HG02642 (cell line): Measurements from ENCODE around the gene THSD4.

Experiments
- ATAC-seq: cut with Tn5 transposase; IDR thresholded peaks from one replicate; pipeline ENCODE4 v1.9.1; 2021; ENCODE audit warnings: mild to moderate bottlenecking; ENCODE audit not compliant: unreplicated experiment, poor library complexity

THSD4 gene

DNA sequence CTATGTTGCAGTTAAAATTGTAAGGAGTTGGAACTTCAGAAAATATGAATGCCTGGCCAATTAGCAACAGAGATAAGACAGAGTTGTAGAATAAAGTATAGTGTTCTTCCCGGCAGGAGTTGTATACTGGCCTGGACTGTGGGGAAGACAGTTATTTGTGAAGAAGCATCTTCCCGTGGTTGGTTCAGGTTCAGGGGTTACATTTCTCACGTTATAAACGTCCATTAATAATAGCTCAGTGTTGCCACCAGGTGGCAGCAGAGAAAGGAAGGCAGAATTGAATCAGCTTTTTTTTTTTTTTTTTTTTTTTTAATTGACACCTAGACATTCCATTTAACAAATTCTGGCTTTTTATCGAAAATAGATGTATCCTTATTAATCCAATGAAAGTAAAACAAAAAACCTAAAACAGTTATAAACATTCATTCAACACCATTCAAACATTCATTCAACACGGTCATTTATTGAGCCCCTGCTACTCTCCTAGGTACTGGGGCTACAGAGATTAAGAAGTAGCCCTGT is 628.7 kb downstream of the THSD4 start:
- ATAC-seq: no peak

DNA sequence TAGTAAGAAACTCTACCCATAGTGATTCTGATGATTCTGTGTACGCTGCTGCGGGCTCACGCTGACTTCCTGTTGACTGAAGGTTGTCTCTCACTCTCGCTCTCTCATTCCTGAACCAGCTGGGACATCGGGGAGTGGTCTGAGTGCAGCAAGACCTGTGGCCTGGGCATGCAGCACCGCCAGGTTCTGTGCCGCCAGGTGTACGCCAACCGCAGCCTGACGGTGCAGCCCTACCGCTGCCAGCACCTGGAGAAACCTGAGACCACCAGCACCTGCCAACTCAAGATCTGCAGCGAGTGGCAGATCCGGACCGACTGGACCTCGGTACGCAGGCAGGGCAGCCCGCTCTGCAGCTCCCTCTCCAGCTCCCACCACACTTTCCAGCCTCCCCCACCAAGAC is 631.4 kb downstream of the THSD4 start:
- no peak for ATAC-seq

DNA sequence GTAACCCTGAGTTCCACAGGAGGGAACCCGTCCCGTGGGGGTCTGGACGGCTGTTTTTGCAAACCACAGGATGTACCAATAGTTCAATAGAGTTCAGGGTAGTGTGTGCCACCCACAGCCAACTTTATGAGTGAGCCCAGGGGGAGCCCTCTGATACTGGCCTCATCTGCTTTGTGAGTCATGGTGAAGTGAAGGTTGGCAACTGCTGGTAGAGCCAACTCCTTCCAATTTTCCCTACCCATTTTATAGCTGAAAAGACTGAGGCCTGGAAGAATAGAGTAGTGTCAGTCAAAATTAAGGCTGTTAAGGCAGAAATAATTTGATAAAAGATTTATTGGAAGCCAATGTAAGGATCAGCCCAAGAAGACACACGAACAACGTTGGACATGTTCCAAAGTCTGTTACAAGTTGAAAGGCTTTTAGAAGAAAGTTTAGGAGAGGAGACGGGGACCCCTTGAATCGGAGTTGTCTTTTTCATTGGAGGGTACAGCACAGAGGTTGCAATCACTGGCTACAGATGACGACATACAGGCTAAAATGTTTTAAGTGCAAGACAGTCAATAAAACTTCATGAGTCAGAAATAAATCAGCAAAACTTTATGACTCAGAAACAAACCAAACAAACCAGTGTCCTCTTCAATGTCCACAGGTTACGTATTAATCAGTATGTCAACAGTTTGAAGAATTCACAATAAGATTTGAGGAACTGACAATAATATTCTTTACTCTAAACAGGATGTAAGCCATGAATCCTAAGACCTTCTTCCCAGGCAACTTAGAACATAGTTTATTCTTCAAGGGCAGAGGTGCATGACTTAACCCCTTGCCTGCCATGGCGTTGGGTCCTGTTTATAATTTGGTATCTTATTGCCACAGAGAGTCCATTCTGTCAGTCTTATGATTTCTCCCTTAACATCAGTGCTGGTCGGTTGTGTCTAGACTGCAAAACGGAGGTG is 632.1 kb downstream of the THSD4 start:
- ATAC-seq: no peak

DNA sequence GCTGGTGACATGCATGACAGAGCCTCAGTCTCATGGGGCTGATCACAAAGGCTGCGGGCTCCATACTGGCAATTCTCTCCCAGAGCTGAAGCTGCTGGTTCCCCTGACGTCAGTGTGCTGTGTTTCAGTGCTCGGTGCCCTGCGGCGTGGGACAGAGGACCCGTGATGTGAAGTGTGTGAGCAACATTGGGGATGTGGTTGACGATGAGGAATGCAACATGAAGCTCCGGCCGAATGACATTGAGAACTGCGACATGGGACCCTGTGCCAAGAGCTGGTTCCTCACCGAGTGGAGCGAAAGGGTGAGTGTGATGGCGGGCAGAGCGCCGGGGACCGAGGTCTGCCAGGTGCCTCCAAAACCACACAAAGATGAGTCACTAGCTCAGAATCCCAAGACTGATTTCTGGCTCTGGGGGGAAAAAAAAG is 633.0 kb downstream of the THSD4 start:
- no peak for ATAC-seq

DNA sequence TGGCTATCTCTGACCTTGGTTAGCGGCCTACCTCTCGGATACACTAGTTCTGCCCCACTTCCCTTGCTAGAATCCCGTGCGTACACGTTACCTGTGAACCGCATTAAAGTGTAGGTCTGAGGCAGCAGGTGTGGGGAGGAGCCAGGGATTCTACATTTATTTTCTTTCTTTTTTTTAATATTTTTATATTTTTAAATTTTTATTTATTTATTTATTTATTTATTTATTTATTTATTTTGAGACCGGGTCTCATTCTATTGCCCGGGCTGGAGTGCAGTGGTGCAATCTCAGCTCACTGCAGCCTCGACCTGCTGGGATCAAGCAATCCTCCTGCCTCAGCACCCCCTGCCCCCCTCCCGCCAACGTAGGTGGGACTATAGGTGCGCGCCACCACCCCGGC is 634.2 kb downstream of the THSD4 start:
- no peak for ATAC-seq

DNA sequence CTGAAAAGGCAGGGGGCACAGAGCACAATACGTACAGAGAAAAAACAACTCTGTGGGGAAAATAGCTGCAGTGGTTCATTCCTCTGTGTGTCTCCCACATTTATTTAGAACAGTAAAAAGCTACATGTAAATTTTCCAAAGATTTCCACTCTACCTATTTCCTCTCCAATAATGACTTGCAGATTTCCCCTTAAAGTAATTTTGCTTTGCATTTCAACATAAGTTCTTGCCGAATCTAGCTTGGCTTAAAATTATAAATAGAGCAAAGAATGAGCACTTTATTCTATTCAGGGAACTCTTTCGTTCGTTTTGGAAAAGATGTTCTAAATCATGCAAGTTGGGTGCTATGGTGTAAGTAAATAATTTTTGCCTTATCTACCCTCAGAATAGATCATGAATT is 636.9 kb downstream of the THSD4 start:
- ATAC-seq: no peak

DNA sequence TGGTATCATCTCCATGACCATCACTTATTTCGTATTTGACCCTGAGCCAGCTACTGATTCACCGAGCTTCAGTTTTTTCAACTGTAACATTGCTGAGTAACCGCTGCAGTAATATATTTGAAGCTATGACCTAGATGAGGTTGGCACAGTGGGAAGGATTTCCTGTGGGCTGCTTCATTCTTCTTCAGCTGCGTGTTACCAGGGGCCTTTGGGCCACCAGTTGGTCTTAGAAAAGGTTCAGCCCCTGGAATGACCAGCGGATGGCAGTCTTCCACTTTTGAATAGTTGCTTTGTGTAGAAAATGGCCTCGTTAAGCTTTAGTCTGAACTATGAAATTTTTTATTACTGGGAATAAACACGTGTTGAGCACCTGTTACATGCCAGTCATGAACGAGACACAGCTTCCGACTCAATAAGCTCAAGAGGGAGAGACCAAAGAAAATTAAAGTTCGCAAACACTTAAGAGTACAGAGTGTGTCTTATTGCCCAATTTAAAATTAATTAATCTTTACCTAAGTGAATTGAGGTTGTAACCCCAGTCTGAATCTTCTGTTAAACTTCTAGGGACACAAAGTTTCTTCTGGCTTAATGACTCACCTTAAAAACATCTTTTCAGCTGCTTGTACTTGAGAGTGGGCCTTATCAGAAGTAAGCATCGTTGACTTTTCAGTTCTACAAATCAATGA is 637.5 kb downstream of the THSD4 start:
- ATAC-seq: no peak

DNA sequence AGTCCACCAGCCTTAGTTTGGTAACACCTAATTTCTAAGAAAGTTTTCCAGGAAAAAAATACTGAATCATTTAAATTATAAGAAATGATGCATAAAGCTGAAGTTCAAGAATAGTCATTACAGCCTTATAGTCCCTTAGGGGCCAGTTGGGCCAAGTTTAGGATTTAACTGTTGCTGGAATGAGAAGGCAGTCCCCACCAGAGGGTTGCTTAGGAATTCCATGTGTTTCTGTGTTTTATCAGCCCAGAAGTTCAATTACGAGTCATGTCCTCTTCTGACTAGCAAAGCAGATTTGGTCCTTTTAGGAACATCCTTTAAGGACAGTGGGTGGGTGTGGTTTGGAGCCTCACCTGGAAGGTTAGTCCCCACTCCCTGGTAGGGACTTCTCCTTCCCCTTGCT is 638.1 kb downstream of the THSD4 start:
- no peak for ATAC-seq

DNA sequence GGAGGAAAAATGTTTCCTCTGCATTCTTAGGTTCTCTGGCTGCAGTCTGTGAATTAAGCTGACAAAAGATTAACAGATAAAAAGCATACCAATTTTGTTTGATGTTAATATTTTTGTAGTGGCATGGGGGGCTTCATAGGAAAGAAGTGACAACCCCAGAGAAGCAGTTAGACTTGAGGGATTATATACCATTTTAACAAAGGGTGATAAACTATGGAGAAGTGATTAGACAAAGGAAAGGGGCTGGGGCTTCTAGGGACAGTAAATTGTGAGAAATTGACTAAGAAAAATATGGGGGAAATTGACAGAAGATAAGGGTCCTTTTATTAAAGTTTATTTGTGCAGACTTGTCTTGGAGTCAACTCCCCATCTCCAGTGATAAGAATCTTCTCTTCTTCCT is 639.4 kb downstream of the THSD4 start:
- ATAC-seq: no peak

DNA sequence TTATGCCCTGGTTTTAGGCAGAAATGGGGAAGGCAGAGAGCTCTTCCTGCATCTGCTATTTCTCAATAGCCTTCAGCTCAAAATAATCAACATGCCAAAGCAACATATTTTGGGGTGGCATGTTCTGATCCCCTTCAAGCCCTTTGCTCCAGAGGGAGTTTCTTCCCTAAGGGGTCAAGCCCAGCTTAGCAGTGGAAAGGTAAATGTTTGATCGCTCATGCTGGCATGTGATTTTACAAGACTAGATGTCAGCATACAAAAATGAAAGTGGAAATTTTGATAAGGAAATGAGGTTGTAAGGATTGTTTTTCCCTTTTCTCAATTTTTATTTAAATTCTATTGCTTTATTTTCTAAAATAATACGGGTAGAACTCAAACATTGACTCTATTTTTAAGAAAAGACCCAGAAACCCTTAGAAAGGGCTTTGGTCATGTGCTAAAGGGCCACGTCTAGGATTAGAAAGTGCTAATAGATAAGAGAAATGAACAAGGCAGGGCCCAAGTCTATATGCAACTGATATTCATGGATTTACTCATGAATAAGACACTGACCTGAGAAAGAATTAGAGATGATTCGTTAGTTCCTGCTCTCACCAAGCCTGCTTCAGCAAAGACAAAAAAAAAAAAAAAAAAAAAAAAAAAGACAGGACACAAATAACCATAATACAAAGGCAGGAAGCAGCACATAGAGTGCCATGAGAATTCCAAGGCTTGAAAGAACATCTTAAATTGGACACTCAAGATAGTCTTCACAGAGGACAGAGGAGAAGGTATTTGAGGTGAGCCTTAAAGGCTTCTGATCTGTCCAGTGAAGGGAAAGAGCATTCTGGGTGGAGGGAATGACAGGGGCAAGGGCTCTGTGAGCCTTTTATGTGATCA is 640.1 kb downstream of the THSD4 start:
- no peak for ATAC-seq

DNA sequence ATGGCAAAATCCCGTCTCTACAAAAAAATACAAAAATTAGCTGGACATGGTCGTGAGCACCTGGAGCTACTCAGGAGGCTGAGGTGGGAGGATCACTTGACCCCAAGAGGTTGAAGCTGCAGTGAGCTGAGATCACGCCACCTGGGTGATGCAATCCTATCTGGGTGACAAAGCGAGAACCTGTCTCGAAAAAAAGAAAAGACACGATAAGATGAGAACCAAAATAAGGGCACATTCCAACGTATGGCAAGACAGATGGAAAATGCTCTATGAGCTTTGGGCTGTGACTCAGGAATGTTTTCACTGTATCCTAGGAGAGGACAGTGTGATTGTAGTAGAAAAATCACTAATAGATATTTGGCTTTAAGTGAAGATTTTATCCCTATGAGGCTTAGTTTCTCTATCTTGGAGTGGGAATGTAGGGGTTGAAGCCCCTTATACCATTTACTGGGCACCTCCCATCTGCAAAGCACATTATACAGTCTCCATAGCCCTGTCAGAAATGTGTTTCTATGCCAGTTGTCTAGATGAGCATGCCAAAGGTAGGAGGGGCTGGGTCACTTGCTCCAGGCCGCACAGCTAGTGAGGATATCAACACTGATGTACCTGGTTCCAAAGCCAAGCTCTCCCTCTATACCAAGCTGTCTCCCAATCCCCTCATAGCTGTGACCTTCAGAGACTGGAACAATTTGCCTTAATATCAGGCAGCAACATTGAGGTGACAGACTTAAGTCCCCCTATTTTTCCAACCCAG is 641.5 kb downstream of the THSD4 start:
- ATAC-seq: no peak

DNA sequence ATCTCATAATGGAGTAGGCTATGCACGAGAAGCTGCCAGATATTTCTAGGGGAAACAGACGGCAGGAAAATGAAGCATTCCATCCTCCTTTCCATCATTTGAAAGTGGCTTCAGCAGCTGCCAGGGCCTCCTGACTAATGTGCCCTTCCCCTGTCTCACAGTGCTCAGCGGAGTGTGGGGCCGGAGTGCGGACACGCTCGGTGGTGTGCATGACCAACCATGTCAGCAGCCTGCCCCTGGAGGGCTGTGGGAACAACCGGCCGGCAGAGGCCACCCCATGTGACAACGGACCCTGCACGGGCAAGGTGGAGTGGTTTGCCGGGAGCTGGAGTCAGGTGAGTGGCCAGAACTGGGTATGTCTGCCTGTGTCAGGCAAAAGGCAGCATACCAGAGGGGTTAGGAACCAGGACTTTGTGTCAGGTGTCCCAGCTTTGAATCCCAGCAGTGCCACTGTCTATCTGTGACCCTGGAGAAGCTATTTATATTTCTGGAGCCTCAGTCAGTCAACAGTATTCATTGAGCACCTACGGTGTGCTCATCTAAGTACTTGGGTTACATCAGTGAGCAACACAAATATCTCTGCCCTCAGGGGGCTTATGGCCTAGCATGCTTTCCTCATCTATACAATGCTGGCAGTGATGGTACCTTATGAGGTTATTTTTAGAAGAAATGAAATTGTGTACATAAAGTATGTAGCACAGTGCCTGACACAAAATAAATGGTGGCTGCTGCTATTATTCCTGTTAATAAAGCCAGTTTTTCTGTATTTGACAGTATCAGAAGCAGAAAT is 642.7 kb downstream of the THSD4 start:
- no peak for ATAC-seq

DNA sequence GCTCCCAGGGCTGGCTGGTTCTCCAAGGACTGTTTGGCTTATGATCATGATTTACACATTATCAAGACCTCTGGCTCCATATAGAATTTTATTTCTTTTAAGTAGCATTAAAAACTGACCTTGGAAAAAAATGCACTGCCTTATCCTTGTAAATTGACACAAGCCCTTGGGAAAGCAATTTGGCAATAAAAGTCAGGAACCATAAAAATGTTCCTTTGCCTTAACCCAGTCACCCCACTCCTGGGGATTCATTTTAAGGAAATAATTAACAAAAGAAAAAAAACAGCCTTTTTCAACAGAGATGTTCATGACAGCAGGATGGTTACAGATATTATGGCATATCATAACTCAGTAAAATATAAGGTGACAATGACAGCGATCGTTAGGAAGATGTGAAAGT is 643.4 kb downstream of the THSD4 start:
- ATAC-seq: no peak

DNA sequence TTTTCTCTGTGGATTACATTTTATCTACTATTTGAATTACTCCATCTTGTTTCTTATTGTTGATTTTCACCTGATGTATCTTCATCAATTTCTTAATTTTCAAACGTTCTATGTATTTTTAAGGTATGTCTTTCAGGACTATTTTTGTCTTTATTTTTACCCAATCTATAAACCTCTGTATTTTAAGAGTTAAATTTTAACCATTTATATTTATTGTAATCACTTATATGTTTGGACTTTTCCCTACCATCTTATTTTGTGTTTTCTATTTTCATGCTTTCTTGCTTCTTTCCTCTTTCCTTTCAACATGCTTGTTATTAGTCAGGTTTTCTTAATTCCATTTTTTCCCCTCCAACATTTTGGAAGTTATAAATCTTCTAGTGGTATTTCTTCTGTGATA is 645.6 kb downstream of the THSD4 start:
- ATAC-seq: no peak

DNA sequence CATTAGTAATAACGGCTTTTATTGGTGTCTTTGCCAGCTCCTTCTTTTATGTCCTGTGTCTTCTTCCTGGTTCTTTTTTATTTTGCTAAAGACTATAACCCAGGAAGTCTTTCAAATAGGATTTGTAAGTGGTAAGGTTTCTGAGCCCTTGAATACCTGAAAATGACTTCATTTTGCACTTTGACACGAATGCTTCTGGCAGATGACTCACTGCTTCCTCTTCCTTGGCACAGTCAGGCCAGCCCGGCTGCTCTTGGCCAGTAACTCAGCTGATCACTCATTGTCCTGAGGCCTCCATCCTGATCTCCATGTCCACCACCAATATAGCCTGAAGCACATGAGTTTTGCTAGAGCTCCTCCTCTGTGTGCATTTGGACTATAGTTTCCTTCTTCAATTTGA is 646.4 kb downstream of the THSD4 start:
- no peak for ATAC-seq

DNA sequence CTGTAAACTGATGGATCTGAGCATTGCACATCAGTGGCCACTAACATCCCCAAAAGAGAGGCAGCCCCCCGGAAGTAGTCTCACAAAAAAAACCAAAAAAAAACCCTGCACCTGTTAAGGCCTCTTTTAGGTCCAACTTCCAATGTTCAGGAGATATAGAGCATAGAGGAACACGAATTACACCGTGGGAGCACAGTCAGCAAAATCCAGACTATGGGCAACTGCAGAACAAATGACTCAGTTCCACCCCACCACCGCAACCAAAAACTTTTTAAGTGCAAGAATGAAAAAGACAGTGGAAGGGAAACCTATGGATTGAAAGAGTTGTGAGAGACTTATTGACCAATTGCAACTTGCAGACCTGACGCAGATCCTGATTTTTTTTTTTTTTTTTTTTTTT is 652.9 kb downstream of the THSD4 start:
- ATAC-seq: no peak

DNA sequence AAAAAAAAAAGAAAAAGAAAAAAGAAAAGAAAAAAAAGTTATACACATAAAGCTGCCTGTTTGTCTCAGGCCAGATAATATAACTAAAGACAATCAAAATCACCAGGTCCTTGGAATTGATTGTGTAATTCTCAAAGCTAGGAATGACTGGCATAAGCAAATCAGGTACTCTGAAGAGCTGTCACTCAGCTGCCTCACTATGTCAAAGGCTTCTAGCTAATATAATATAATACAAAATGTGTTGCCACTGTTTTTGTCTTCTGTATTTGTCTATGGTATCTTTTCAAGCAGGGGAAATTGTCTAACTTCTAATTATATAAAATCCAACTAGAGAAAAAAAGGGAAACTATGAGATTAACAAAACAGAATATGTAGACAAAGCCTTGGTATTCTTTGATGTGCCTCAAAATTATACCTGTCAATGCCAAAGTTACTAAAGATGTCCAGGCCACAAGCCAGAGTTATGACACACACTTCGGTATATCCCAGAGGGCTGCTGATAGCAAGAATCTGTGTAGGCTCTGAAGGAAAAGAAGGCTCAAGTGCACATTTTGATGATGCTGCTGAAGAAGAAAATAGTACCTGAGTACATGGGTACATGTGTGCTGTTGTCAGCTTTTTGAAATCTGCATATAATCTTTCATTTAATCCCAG is 658.1 kb downstream of the THSD4 start:
- no peak for ATAC-seq

DNA sequence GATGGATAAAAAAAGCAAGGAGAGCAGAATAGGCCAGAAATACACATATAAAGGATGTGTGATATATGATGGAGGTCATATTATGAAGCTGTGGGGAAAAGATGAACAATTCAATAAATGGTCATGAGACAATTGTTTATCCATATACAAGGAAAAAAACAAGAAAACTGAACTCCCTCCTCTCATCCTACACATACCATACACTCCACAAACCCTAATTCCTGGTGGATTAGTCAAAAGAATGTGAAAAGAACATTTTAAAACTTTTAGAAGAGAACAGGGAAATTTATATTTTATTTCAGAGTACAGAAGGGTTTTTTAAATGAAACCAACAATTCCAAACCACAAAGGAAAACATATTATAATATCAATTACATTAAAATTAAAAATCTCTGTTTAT is 660.6 kb downstream of the THSD4 start:
- no peak for ATAC-seq

DNA sequence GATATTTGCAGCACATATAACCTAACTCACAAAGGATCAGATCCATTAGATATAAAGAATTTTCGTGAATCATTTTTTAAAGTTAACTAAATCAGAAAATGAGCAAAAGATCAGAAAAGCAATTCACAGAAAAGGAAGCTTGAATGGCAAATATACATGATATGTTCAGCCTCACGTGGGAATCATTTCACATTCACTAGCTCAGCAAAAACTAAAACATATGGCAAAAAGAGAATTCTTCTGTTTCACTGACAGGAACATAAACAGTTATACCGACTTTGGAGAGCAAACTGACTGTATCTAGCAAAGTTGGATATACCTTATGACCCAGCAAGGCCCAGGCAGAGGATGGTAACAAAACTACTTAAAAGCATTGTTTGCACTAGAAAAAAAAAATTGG is 661.0 kb downstream of the THSD4 start:
- ATAC-seq: no peak
